NT2/D1 (cell line): Measurements from ENCODE around the gene CACNB2.

Experiments used
- SUZ12 ChIP-seq: IDR thresholded peaks from 2 replicates; pipeline ENCODE4 v1.6.1; 2011; ENCODE audit not compliant: insufficient read length, insufficient read depth; ENCODE audit errors: extremely low read depth
- YY1 ChIP-seq: IDR thresholded peaks from 2 replicates; pipeline ENCODE4 v1.6.1; 2011; ENCODE audit not compliant: insufficient read length, insufficient read depth
- ZNF274 ChIP-seq: IDR thresholded peaks from 2 replicates; pipeline ENCODE4 v1.6.1; 2011; ENCODE audit warnings: mild to moderate bottlenecking, low read depth, low read length

GRCh38 chr10:18210711-18211110 lies 70.5 kb downstream of the CACNB2 start:
- TF ChIP-seq ZNF274 (no peak), SUZ12 (no peak), YY1 (no peak)
